HG02885 (cell line): Measurements from ENCODE around the gene ORMDL1.
"Not testable (repeated sequence)": the region's sequence is repeated elsewhere in the genome, so short reads cannot be mapped to it uniquely, and the experiment has no call there.

Experiments used
- ATAC-seq: cut with Tn5 transposase; IDR thresholded peaks from one replicate; pipeline ENCODE4 v1.9.1; 2021; ENCODE audit warnings: mild to moderate bottlenecking; ENCODE audit not compliant: unreplicated experiment, poor library complexity

The ORMDL1 gene

DNA sequence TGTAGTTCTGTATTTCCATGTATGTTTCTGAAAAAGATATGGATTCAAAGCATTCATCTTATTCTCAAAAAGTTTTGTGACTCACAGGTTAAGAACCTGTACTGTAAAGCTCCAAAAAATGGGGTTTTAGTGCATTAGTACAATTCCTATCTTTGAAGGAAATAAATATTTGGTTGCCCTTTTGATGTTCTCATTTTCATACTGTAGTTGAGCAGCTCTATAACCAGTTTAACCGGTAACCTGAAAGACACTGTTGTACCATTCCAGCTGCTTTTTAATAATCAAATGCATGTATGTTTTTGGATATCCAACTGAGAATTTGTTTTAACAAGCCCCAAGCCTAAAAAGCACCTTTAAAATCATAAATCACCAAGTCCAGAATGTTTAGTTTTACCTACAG, 11.9 kb downstream of the ORMDL1 start:
- no peak for ATAC-seq

- ATAC-seq, result no peak
Observed at GRCh38 chr2:189770590-189771322, 13.4 kb downstream of the ORMDL1 start.

- ATAC-seq, result no peak
Observed at GRCh38 chr2:189763908-189764661, 20.1 kb downstream of the ORMDL1 start.

DNA sequence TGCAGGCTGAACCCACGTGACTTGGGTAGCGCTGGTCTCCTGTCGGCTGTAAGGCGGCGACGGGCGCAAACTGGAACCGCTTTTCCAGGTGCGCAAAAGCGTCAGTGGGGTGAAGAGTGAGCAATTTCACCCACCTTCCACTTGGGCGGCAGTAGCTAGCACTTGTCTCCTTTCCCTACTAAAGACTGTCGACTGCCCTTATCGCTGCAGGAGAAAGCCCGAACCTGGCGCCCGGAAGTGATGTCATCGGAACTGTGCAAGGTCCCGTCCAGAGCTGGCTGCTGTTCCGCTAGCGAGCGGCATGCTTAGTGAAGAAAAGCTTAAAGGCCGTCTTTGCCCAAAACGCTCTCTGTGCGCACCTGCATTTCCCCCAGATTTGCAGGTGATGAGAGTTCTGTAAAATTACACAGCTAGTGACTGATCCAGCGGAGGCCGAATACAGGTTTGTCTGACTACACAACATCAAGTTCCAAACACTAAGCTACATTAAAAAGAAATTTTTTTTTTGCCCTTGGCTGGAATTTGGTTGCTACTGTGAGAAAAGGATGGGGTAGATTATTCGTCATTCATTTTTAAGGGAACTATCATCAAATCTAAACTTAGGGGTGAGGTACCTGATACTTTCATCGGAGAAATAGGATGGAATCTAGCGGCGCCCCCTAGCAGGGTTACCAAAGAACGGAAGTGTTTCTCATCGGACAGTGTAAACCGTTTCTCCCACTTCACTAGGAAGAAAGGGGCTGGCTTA, 21.4 kb downstream of the ORMDL1 start, which contains the start of gene OSGEPL1:
OSGEPL1 (minus strand) TSS at position 242 of the 748 bp plus-strand sequence. CDS start 1,152 bp downstream, outside the sequence.
- ATAC-seq, result peak; percentile 96

DNA sequence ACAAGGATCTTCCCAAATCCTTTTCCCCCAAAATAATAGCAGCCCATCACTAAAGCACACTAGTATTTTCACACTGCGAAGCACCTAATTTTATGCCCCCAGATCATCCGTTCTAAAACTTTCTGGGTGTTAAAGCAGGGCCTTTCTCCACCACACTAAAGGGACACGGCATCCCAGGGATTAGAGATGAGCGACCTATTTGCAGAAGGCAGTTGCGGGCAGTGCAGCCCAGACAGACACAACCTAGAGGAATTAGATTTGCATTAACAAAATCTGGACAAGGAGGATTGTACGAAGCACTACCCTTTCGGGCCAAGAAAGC, 21.9 kb downstream of the ORMDL1 start:
- no peak for ATAC-seq

GRCh38 chr2:189760154-189760553, 24.0 kb downstream of the ORMDL1 start:
- ATAC-seq, result not testable (repeated sequence)

- no peak for ATAC-seq
Observed at GRCh38 chr2:189756311-189756952, 27.7 kb downstream of the ORMDL1 start.

DNA sequence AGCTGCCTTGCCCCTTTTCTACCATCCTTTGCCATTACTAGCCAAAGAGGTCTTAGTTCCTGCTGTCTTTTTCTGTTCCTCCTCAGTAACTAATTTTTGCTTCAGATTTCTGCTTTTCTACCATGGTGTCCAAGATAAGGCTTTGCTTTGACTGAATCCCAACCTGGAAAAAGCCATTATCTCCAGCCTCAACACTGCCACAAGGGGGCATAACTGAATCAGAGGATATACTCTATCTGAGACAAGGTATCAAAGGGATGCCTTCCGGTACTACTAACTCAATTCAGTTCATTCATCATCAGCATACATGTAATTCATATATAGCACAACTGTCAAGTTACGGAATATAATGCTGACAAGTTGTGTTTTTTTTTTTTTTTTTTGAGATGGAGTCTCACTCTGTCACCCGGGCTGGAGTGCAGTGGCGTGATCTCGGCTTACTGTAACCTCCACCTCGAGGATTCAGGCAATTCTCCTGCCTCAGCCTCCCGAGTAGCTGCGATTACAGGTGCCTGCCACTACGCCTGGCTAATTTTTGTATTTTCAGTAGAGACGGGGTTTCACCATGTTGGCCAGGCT, 33.0 kb downstream of the ORMDL1 start:
- no peak for ATAC-seq

GRCh38 chr2:189729430-189729829, 54.7 kb downstream of the ORMDL1 start:
- ATAC-seq, result no peak

GRCh38 chr2:189726849-189727248, 57.3 kb downstream of the ORMDL1 start:
- no peak for ATAC-seq

DNA sequence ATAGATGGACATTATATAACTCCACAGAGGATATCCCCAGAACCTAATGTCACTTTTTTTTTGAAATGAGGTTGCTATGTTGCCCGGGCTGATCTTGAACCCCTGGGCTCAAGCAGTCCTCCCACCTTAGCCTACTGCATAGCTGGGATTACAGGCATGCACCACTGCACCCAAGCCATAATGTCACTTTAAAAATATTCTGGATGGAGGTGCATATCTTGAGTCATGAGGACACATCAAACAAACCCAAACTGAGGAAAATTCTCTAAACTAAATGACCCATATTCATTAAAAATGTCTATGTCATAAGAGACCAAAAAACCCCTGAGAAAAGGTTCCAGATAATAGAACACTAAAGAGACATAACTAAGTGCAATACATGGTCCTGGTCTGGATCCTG, 57.9 kb downstream of the ORMDL1 start:
- ATAC-seq, result no peak

- no peak for ATAC-seq
Observed at GRCh38 chr2:189723192-189723591, 60.9 kb downstream of the ORMDL1 start.
